ENCODE measurements around the gene RSF1.
"Not testable (repeated sequence)": the region's sequence is repeated elsewhere in the genome, so short reads cannot be mapped to it uniquely, and the experiment has no call there.

The RSF1 gene, protein sequence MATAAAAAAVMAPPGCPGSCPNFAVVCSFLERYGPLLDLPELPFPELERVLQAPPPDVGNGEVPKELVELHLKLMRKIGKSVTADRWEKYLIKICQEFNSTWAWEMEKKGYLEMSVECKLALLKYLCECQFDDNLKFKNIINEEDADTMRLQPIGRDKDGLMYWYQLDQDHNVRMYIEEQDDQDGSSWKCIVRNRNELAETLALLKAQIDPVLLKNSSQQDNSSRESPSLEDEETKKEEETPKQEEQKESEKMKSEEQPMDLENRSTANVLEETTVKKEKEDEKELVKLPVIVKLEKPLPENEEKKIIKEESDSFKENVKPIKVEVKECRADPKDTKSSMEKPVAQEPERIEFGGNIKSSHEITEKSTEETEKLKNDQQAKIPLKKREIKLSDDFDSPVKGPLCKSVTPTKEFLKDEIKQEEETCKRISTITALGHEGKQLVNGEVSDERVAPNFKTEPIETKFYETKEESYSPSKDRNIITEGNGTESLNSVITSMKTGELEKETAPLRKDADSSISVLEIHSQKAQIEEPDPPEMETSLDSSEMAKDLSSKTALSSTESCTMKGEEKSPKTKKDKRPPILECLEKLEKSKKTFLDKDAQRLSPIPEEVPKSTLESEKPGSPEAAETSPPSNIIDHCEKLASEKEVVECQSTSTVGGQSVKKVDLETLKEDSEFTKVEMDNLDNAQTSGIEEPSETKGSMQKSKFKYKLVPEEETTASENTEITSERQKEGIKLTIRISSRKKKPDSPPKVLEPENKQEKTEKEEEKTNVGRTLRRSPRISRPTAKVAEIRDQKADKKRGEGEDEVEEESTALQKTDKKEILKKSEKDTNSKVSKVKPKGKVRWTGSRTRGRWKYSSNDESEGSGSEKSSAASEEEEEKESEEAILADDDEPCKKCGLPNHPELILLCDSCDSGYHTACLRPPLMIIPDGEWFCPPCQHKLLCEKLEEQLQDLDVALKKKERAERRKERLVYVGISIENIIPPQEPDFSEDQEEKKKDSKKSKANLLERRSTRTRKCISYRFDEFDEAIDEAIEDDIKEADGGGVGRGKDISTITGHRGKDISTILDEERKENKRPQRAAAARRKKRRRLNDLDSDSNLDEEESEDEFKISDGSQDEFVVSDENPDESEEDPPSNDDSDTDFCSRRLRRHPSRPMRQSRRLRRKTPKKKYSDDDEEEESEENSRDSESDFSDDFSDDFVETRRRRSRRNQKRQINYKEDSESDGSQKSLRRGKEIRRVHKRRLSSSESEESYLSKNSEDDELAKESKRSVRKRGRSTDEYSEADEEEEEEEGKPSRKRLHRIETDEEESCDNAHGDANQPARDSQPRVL (N-terminal part only)

DNA sequence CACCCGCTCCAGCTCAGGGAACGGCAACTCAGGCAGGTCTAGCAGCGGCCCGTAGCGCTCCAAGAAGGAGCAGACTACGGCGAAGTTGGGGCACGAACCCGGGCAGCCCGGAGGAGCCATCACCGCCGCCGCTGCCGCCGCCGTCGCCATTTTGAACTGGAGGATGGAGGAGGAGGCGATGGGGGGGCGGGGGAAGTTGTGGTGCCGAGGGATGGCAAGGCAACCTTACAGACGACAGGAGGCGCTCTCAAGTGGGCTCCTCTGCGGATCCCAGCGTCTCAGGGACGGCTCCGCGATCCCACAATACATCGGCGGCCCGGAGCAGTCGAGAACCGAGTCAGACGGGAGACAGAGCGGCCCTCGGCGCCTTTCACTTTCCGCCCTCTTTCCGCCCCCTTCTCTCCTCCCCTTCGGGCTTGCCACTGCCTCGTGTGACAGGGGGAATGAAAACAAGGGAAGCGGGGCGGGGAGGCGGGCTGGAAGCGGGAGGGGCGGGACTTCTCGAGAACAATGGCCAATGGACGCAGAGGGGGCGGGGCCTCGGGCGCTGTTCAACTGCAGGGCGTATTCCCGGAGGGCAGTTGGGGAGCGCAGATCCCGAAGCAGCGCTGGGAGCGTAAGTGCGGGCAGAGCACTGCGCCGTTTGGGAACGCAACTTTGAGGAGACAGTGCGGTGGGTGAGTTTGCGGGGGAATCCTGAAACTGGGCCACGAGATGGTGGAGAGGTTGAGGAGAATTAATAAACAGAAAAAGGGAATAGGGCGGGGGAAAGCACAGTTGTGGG, at the start of gene RSF1, which contains the start of gene AAMDC:
RSF1 (minus strand) TSS at position 158 of the 784 bp plus-strand sequence; CDS start at position 150, 8 bp downstream.
AAMDC (plus strand) TSS at position 580 of the 784 bp plus-strand sequence. CDS start 21,353 bp downstream, outside the sequence.
- DNase-seq = peak; percentile 97

DNA sequence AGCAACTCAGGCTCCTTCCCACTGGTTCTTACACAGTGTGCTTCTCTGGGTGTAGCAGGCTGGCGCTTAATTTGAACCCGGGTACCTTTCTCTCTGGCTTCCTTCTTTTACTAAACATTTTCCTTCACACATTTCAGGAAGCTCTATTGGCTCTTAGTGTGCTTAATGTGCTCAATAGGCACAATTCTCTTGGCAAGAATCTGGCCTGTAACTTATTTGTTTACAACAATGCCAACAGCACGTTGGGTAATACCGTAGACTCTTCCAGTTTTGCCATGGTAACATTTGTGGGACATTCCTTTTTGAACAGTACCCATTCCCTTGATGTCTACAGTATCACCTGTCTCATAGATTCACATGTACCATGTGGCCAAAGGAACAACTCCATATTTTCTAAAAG, 48.2 kb upstream of the RSF1 start:
- no peak for DNase-seq

DNA sequence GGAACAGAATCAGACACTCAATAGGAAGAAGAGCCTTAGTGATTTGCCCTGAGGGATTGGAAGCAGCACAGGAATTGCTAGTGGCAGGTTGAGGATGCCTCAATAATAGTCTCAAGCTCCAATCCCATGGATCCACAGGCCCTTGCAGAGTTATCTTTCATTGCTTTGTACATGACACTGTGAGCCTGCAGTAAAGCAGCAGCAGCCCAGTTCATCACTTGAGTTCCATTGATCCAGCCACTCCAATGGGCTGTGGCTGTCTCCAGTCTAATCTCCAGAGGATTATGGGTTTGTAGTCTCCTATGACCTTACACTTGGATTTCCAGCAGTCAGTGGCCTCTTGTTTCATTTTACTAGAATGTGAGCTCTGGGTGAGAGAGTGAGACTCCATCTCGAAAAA, 45.8 kb upstream of the RSF1 start:
- DNase-seq = no peak

DNA sequence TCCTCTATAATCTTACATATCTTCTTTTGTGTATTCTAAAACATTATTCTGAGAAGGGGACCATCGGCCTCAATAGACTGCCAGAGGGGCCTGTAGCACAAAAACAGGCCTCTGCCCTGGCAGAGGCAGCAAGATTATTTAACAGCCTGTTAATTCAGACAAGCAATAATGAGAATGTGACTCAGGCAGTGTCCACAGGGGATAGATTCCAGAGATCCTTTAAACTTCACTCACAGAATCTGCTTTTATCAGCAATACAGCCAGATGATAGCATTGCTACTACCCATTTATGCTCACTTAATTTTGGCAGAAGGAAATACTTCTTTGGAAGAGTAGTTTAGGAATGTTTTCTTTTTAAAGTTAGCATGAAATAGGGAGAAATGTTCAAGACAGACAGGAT, 45.3 kb upstream of the RSF1 start:
- DNase-seq = no peak

DNA sequence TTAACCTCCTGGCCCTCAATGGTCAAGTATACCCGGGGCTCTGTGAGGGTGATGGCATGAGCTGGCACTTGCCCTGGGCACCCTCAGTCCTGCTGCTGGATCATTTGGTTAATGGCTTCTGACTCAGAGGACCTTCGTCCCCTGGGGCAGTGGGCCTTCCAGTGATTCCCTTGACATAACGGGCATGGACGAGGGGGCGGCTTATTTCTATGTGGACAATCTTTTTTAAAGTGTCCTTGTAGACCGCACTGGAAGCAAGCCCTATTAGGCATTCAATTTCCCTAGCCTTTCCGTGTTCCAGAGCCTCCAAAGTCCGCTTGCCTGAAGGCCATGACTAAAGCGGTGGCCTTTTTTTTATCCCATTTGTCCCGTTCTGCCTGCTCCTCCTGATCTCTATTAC, 40.9 kb upstream of the RSF1 start:
- DNase-seq = not testable (repeated sequence)

DNA sequence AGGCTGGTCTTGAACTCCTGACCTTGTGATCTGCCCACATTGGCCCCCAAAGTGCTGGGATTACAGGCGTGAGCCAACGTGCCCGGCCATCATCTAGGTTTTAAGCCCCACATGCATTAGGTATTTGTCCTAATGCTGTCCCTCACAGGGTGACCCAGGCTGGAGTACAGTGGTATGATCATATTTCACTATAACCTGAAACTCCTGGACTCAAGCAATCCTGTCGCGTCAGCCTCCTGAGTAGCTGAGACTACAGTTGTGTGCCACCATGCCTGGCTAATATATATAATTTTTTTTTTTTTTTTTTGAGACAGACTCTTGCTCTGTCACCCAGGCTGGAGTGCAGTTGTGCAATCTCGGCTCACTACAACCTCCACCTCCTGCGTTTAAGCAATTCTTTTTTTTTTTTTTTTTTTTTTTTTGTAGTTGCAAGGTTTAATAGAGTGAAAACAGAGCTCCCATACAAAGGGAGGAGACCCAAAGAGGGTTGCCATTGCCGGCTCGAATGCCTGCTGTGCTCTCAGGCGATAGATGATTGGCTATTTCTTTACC, 37.5 kb upstream of the RSF1 start:
- DNase-seq = not testable (repeated sequence)

DNA sequence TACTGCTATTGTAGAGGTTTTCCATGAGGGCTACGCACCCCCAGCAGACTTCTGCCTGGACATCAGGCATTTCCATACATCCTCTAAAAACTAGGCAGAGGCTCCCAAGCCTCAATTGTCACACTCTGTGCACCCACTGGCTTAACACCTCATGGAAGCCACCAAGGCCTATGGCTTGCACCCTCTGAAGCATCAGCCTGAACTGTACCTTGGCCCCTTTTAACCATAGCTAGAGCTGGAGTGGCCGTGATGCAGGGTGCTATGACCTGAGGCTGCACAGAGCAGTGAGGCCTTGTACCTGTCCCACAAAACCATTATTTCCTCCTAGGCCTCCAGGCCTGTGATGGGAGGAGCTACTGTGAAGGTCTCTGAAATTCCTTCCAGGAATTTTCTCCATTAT, 34.3 kb upstream of the RSF1 start:
- DNase-seq = no peak

DNA sequence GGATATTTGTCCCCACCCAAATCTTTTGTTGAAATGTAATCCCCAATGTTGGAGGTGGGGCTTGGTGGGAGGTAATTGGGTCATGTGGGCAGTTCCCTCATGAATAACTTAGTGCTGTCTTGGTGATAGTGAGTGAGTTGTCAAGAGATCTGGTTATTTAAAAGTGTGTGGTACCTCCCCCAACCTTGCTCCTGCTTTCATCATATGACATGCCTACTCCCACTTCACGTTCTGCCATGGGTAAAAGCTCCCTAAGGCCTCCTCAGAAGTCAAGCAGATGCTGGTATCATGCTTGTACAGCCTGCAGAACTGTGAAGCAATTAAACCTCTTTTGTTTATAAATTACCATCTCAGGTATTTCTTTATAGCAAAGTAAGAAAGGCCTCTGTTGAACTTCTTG, 31.0 kb upstream of the RSF1 start:
- no peak for DNase-seq

DNA sequence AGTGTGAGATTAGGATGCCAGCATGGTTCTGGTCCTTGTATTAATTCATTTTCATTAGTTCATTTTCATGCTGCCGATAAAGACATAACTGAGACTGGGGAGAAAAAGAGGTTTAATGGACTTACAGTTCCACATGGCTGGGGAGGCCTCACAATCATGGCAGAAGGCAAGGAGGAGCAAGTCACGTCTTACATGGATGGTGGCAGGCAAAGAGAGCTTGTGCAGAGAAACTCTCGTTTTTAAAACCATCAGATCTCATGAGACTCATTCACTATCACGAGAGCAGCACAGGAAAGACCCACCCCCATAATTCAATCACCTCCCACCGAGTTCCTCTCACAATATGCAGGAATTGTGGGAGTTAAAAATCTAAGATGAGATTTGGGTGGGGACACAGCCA, 23.2 kb upstream of the RSF1 start:
- DNase-seq = not testable (repeated sequence)

DNA sequence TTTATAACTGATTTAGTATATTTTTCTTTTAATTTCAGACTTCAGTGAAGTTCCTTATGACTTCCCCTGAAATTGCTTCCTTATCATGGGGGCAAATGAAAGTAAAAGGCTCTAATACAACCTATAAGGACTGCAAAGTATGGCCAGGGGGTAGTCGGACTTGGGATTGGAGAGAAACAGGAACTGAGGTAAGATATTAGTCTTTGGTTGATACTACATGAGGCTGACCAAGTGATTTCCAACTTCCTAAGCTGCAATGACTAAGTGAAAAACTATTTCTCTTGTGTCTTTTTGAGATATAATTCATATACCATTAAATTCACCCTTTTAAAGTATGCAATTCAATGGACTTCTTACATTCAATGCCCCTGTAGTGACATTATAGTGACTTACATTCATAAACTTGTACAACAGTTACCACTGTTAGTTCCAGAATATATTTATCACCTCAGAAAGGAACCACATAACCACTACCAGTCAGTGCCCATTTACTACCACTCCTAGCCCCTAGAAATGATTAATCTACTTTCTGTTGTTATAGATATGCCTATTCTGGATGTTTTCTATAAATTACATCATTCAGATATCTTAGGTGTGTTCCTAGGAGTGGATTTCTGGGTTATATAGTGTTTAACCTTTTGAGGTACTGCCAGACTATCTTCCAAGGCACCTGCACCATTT, 22.1 kb upstream of the RSF1 start:
- no peak for DNase-seq

DNA sequence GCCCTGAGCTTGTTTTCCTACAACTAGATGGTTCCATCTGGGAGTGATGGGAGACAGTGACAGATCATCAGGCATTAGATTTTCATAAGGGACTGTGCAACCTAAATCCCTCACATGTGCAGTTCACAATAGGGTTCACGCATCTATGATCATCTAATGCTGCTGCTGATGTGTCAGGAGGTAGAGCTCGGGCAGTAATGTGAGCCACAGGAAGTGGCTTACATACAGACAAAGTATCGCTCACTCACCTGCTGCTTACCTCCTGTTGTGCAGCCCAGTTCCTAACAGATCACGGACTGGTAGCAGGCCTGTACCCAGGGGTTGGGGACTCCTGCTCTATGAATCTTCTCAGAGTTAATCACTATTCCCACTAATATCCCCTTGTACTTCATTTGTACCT, 12.8 kb upstream of the RSF1 start:
- DNase-seq = no peak

DNA sequence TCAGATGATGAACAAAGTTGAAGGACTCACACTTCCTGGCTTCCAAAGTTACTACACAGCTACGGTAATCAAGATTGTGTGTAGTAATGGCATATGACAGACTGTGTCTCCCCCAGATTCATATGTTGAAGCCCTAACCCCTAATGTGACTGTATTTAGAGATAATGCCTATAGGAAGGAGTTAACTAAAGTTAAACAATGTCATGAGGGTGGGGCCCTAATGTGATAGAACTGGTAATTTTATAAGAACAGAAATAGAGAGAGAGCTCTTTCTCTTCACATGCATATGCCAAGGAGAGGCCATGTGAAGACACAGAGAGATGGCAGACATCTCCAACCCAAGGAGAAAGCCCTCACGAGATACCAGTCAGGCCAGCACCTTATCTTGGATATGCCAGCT, 8.4 kb upstream of the RSF1 start:
- DNase-seq = no peak

DNA sequence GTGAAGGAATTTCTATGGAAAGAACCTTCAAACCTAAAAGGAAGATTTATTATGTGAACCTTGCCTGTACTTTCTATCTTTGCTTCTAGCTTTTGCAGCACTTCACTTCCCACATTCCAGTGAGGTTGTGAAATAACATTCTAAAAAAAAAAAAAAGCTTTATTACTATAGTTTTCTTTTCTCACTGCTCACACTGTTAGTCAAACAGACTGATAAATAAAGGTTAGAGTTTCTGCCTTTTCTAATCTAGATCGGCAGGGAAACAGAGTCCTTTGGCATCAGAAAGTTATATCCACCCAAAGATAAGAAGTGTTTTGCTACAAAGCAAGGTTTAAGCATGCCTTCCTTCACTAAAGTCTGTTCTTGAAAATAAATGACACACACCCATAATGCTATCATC, 3.3 kb upstream of the RSF1 start:
- DNase-seq = no peak

DNA sequence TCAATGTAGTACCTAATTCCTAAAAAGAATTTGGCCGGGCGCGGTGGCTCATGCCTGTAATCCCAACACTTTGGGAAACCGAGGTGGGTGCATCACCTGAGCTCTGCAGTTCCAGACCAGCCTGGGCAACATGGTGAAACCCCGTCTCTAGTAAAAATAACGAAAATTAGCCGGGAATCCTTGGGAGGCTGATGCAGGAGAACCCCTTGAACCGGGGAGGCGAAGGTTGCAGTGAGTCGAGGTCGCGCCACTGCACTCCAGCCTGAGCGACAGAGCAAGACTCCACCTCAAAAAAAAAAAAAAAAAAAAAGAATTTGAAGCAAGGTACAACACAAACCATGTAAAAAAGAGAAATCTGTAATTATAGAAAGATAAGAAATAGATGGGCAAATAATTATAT, 1.6 kb upstream of the RSF1 start:
- not testable (repeated sequence) for DNase-seq

DNA sequence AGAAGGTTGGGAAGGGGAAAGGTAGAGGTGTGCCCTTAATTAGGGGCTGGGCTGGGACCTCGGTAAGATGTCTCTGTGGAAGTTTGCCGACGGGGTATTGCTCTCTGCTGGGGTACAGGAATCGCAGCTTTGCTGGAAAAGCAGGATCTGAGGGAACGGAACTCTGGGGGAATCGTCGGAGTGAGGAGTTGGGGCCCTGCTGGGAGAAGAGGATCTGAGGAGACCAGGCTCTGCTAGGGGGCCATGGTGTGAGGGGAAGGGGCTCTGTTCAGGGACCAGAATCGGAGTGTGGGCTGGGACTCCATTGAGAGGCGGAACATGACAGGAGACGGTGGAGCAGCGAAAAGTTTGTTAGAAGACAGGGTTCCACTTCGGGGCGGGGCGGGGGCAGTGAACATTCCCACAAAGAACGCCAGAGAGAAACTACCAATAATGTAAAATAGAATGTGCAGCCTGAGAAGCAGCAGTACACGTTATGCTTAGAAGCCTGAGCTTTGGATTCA, 878 bp upstream of the RSF1 start:
- DNase-seq = peak; percentile 5

DNA sequence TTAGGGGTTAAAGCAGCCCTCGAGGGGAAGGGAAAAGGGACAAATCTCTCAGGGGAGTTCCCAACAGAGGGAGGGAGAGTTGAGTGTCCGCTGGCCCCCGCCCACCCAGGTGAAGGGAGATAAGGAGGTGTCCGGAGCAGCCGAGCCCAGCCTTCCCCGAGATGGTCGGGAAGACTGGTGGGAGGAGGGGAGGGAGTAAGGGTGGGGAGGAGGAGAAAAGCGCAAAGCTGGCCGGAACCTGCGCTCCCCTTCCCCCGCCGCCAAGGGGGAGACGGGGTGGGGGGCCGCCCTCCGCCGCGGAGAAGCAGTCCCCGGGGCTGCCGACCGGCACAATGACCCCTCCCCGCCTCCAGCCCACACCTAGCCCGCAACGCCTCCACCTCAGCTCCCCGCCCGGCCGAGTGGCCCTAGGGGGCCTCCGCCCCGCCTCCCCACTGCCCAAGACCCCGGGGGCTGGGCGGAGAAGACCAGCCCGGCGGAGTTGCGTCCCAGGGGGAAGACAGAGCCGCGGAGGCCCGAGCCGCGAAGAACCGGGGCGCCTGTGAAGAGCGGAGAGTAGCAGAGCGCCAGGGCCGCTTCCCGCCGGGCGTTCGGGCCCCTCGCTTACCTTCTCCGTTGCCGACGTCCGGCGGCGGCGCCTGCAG, 479 bp downstream of the RSF1 start:
- peak; percentile 42 for DNase-seq

DNA sequence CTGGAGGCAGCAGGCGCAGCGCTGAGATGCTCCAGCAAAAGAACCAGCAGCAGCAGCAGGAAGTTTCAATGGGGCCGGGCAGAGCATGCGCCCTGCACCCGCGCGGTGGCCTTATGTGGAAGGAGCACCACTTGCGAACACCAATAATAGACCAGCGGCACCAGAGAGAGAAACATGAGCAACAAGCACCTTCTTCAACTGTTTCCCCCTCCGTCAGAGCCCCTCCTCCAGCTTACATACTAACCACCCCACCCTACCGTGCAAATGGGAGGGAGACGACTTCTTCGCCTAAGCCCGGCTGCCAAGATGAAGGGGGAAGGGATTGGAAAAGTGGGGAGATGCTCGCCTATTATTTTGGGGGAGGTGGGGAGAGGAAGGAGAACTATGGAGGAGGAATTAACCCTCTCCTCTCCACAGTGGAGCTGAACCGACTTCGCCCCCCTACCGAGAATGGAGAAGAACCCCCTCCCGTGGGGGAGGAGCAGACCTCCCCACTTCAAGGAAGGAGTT, 1.1 kb downstream of the RSF1 start:
- DNase-seq = peak; percentile 90

DNA sequence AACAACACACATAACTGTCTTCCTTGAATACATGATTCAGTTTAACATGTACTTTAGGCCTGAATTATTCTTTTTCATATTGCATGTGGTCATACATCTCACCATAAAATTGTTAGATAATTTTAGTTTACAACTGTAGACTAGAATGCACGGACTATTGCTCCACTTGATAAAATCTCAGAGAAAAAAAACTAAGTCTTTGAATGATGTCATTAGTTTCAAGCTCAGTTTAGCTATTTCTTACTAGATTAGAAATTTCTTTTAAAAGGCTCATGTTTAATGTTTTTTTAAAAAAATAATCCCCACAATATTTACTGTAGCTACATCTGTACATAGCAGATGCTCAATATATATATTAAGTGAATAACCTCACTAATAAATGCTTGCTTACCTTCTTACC, 5.1 kb downstream of the RSF1 start:
- no peak for DNase-seq

DNA sequence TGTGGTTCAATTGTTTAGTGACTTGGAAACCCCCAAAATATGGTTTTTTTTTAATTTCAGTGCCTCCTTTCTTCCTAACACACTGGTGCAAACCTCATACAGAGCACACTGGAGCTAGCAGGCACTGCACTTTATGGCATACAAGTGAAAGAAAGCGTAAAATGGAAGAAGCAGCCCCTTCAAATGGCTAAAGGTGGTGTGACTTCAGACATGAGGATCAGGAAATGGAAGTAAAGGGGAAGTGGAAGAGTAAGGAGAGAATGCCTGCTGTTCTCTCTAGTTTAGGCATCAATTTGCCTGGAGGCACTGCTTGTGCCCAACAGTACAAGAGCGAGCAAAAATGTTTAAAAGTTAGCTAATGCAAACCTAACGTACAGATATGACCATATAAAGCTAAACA, 5.7 kb downstream of the RSF1 start:
- DNase-seq = no peak

DNA sequence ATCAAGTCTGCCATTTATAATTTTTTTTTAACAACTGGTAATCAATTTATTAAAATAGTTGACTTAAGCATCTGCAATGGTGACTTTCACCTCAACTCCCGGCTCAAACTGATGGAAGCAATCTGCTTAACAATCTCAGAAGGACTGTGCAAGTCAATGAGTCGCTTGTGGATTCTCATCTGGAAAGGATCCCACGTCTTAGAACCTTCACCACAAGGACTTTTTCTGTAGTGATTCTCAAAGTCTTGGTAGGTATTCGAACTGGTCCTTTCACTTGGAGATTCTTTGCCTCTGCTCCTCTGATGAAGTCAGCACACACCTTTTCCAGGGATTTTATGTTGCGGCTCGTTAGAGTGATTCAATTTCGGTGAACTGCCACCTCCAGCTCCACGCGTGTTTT, 7.3 kb downstream of the RSF1 start:
- DNase-seq = no peak

Data from activated CD4-positive, alpha-beta T cell treated with anti-CD3 and anti-CD28 coated beads, Interleukin-10, Interleukin-2, amounts not matched to agents 100 ng/mL and 50 ng/mL, durations not matched to agents 16 hours and 8 hours (primary cell).